Muscle of leg (tissue), 16 donors: Measurements from ENCODE around the gene OGA. TPM values are rescaled to one million over a fixed set of nuclear protein-coding genes. Genes with fewer than 3 reads are reported as not detected.

Experiments used
- DNase-seq: peaks from one replicate; pipeline ENCODE4 v3.0.0; 2013
- H3K27ac ChIP-seq: one replicate; pipeline ENCODE4 v1.5.1; 2013; ENCODE audit warnings: mild to moderate bottlenecking, low read length, control low read depth
- H3K27me3 ChIP-seq: one replicate; pipeline ENCODE4 v1.6.1; 2013; ENCODE audit warnings: low read length; ENCODE audit not compliant: control insufficient read depth, insufficient read depth
- H3K36me3 ChIP-seq: one replicate; pipeline ENCODE4 v1.6.1; 2013; ENCODE audit warnings: low read length; ENCODE audit not compliant: control insufficient read depth, insufficient read depth
- H3K4me1 ChIP-seq: one replicate; pipeline ENCODE4 v1.6.1; 2013; ENCODE audit warnings: low read length; ENCODE audit not compliant: control insufficient read depth, insufficient read depth
- H3K4me3 ChIP-seq: one replicate; pipeline ENCODE4 v1.5.1; 2013; ENCODE audit warnings: low read length, control low read depth
- H3K9me3 ChIP-seq: replicated peaks from 2 replicates; pipeline ENCODE4 v1.6.1; 2013; ENCODE audit warnings: low read depth, low read length; ENCODE audit not compliant: control insufficient read depth
- WGBS: methylation state at CpG from one replicate; pipeline ENCODE4 v1.1.5; 2013; ENCODE audit warnings: missing lambda C conversion rate; ENCODE audit not compliant: insufficient coverage; 5-methylcytosine and 5-hydroxymethylcytosine counted together
- long read RNA-seq, 11 donors: transcript quantifications; one replicate each; lab custom pipeline, GENCODE V29; 2026
- polyA plus RNA-seq, 8 donors: library from polyadenylated mRNA; unstranded; fragments of 120-200 nt; gene quantifications; one replicate each; pipeline versions ENCODE4 v1.2.1 to v1.2.3, GENCODE V29; 2013; ENCODE audit warnings: inconsistent platforms in 1 of 8, low replicate concordance in 1 of 8; ENCODE audit not compliant: insufficient read length in 8 of 8, insufficient read depth in 1 of 8
- total RNA-seq: library from RNA; stranded (reverse); fragments of 120-200 nt; gene quantifications from one replicate; pipeline ENCODE4 v1.2.4, GENCODE V29; 2013

OGA gene
- 105 TPM for total RNA-seq
- 100 to 1,000 TPM in 1 of 8 donors, 10 to 100 TPM in 7; 73.2 to 127 (median 88.6) TPM for polyA plus RNA-seq
- long read RNA-seq, donor 1, partial matches to known transcripts, result 0 of 2 reads
- long read RNA-seq, donor 1, other reads (novel, unspliced or antisense), result 0 of 2 reads
- long read RNA-seq, donor 2, full-length matches to known transcripts, result 2 of 2 reads
- long read RNA-seq, donor 2, partial matches to known transcripts, result 0 of 2 reads
- long read RNA-seq, donor 2, other reads (novel, unspliced or antisense), result 0 of 2 reads
- long read RNA-seq, donor 3, full-length matches to known transcripts, result 10 of 32 reads
- long read RNA-seq, donor 3, partial matches to known transcripts, result 22 of 32 reads
- long read RNA-seq, donor 3, other reads (novel, unspliced or antisense), result 0 of 32 reads
- long read RNA-seq, donor 4, full-length matches to known transcripts, result 2 of 2 reads
- long read RNA-seq, donor 4, partial matches to known transcripts, result 0 of 2 reads
- long read RNA-seq, donor 4, other reads (novel, unspliced or antisense), result 0 of 2 reads
- long read RNA-seq, donor 5, full-length matches to known transcripts, result 20 of 45 reads
- long read RNA-seq, donor 5, partial matches to known transcripts, result 25 of 45 reads
- long read RNA-seq, donor 5, other reads (novel, unspliced or antisense), result 0 of 45 reads
- long read RNA-seq, donor 6, full-length matches to known transcripts, result 15 of 20 reads
- long read RNA-seq, donor 6, partial matches to known transcripts, result 5 of 20 reads
- long read RNA-seq, donor 6, other reads (novel, unspliced or antisense), result 0 of 20 reads
- long read RNA-seq, donor 7, full-length matches to known transcripts, result 7 of 13 reads
- long read RNA-seq, donor 7, partial matches to known transcripts, result 6 of 13 reads
- long read RNA-seq, donor 7, other reads (novel, unspliced or antisense), result 0 of 13 reads
- long read RNA-seq, donor 8, full-length matches to known transcripts, result 2 of 2 reads
- long read RNA-seq, donor 8, partial matches to known transcripts, result 0 of 2 reads
- long read RNA-seq, donor 8, other reads (novel, unspliced or antisense), result 0 of 2 reads
- long read RNA-seq, donor 9, full-length matches to known transcripts, result 4 of 4 reads
- long read RNA-seq, donor 9, partial matches to known transcripts, result 0 of 4 reads
- long read RNA-seq, donor 9, other reads (novel, unspliced or antisense), result 0 of 4 reads
- long read RNA-seq, donor 10, full-length matches to known transcripts, result 9 of 20 reads
- long read RNA-seq, donor 10, partial matches to known transcripts, result 11 of 20 reads
- long read RNA-seq, donor 10, other reads (novel, unspliced or antisense), result 0 of 20 reads
- long read RNA-seq, donor 11, full-length matches to known transcripts, result 7 of 7 reads
- long read RNA-seq, donor 11, partial matches to known transcripts, result 0 of 7 reads
- long read RNA-seq, donor 11, other reads (novel, unspliced or antisense), result 0 of 7 reads

GRCh38 chr10:101818119-101818871, at the start of gene OGA:
Gene OGA (minus strand): TSS chr10:101818444. CDS start chr10:101818022, 422 bp downstream.
- Histone ChIP-seq H3K27ac (peak within 1 kb of the TSS; percentile 92), H3K27me3 (no peaks in the 10 kb centered on the region), H3K4me3 (peak within 1 kb of the TSS; percentile 77), H3K36me3 (peaks cover 4% of the 10 kb centered on the region), H3K4me1 (peaks cover 26% of the 10 kb centered on the region), H3K9me3 (no peaks in the 10 kb centered on the region)
- peak; percentile 100 for DNase-seq
- WGBS, result under 1% methylated on average over 33 of the region's 47 CpGs

GRCh38 chr10:101867931-101868330, 49.7 kb upstream of the OGA start:
- no peak overlapping the region for H3K27ac ChIP-seq
- WGBS, result no CpG with 5 or more reads among the region's 1 CpG
- DNase-seq, result peak; percentile 34

GRCh38 chr10:101859530-101859929, 41.3 kb upstream of the OGA start:
- H3K27me3 ChIP-seq, result no peaks in the 10 kb centered on the region
- no peaks in the 10 kb centered on the region for H3K4me1 ChIP-seq
- H3K36me3 ChIP-seq, result no peaks in the 10 kb centered on the region
- WGBS, result 90% methylated on average over 2 of the region's 2 CpGs
- no peak for DNase-seq
- peaks cover 5% of the 10 kb centered on the region for H3K9me3 ChIP-seq
- H3K4me3 ChIP-seq, result no peak overlapping the region
- H3K27ac ChIP-seq, result no peak overlapping the region

More at GRCh38 chr10:101867931-101868330, 49.7 kb upstream of the OGA start:
- Histone ChIP-seq H3K9me3 (no peaks in the 10 kb centered on the region), H3K4me1 (no peaks in the 10 kb centered on the region), H3K27me3 (no peaks in the 10 kb centered on the region), H3K36me3 (no peaks in the 10 kb centered on the region), H3K4me3 (no peak overlapping the region)

GRCh38 chr10:101858723-101859500, 40.7 kb upstream of the OGA start:
- Histone ChIP-seq H3K36me3 (no peaks in the 10 kb centered on the region), H3K27me3 (no peaks in the 10 kb centered on the region), H3K9me3 (peaks cover 5% of the 10 kb centered on the region), H3K4me3 (no peak overlapping the region), H3K27ac (no peak overlapping the region), H3K4me1 (no peaks in the 10 kb centered on the region)
- DNase-seq, result no peak
- WGBS, result 100% methylated on average over 1 of the region's 3 CpGs

GRCh38 chr10:101857802-101858476, 39.7 kb upstream of the OGA start:
- WGBS, result no CpG with 5 or more reads among the region's 1 CpG
- no peak for DNase-seq
- H3K4me1 ChIP-seq, result no peaks in the 10 kb centered on the region
- H3K9me3 ChIP-seq, result peaks cover 5% of the 10 kb centered on the region
- H3K27ac ChIP-seq, result no peak overlapping the region
- no peak overlapping the region for H3K4me3 ChIP-seq
- H3K36me3 ChIP-seq, result no peaks in the 10 kb centered on the region
- H3K27me3 ChIP-seq, result no peaks in the 10 kb centered on the region

GRCh38 chr10:101856626-101857025, 38.4 kb upstream of the OGA start:
- H3K4me3 ChIP-seq, result no peak overlapping the region
- H3K36me3 ChIP-seq, result no peaks in the 10 kb centered on the region
- no peaks in the 10 kb centered on the region for H3K4me1 ChIP-seq
- DNase-seq, result no peak
- no peak overlapping the region for H3K27ac ChIP-seq
- H3K27me3 ChIP-seq, result no peaks in the 10 kb centered on the region
- peaks cover 5% of the 10 kb centered on the region for H3K9me3 ChIP-seq

- Histone ChIP-seq H3K27ac (no peak overlapping the region), H3K4me3 (no peak overlapping the region), H3K4me1 (peaks cover 11% of the 10 kb centered on the region), H3K9me3 (no peaks in the 10 kb centered on the region), H3K36me3 (peaks cover 8% of the 10 kb centered on the region), H3K27me3 (no peaks in the 10 kb centered on the region)
- no peak for DNase-seq
- 10% methylated on average over 2 of the region's 4 CpGs for WGBS
Observed at GRCh38 chr10:101851411-101852116, 33.3 kb upstream of the OGA start.

- Histone ChIP-seq H3K4me3 (no peak overlapping the region), H3K27me3 (no peaks in the 10 kb centered on the region), H3K36me3 (peaks cover 14% of the 10 kb centered on the region), H3K9me3 (no peaks in the 10 kb centered on the region), H3K4me1 (peaks cover 11% of the 10 kb centered on the region), H3K27ac (no peak overlapping the region)
- 73% methylated on average over 2 of the region's 3 CpGs for WGBS
- no peak for DNase-seq
Observed at GRCh38 chr10:101850749-101851148, 32.5 kb upstream of the OGA start.
